NCI-H1105 treated with DMSO at 0.1 percent for 48 hours (cell line): ENCODE measurements around the gene SOX9.
A peak's percentile ranks its signal among the peaks of the same experiment; 100 is the strongest.
"Not testable (repeated sequence)": the region's sequence is repeated elsewhere in the genome, so short reads cannot be mapped to it uniquely, and the experiment has no call there.

Source experiments
- DNase-seq: peaks from one replicate; lab custom pipeline; 2025; lab: John Stamatoyannopoulos, UW

SOX9 gene

DNA sequence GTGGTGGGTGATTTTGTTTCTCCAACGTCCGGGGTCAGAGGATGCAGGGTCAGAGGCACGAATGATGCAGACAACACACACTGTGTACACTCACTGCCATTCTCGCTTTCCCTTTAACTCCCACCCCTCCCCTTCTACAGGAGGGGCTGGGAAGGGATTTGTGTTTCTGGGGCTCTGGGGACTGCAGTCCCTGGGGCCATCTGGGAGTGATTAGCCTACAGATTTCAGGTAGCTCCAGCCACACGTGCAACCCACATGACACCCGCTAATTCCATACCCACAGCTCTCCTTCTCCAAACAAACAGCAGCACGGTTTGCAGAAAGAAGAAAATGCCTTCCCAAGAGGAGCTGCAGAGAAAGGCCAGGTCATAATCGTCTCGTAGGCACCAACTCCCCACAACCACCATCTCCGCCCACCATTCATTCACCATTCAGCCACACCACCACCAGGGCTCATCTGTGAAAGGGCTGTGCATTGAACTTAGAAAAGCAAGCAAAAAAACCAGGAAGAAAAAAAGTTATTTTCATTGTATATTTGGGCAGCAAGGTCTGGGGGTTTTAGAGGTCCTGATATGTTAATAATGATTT is 9.4 kb upstream of the SOX9 start:
- no peak for DNase-seq

- not testable (repeated sequence) for DNase-seq
Measured at GRCh38 chr17:72111926-72112325, 8.9 kb upstream of the SOX9 start.

- no peak for DNase-seq
Measured at GRCh38 chr17:72113751-72114150, 7.1 kb upstream of the SOX9 start.

- DNase-seq: no peak
Measured at GRCh38 chr17:72115781-72116525, 4.9 kb upstream of the SOX9 start.

DNA sequence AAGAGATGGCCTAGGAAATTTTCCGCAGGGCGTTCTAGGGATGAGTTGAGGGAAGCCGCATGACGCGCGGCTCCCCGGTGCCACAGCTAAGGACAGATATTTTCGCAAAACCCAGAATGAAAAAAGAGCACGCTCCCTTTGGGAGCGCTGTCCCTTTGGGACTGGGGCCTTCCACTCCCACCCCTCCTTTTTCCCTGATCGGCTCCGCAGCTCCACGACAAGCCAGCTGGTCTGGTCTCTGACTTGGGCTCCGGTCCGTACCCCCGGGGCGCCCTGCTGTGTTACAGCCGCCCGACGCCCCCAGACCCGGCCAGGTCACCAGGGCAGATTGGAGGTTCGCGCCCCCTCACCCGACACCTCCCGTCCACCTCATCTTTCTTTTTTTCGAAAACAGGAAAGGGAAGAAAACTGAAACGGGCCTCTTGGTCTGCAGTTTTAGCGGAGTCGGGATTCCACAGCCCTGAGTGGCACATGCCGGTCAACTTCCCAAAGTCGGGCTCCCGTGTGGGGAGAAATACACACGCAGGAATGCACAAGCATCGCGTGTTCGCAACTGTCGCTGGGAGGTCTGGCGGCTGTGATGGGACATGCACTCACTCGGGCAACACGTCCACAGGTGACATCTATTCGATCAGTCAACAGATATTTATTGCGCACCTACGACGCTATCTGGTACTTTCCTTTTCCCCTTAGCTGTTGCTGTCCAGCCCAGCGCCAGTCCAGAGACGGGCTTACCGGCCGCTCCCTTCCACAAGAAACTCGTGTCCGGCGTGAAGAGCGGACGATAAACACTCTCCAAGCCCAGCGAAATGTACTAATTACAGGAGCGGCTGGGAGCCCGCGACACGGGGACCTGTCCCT is 3.9 kb upstream of the SOX9 start:
- no peak for DNase-seq

DNA sequence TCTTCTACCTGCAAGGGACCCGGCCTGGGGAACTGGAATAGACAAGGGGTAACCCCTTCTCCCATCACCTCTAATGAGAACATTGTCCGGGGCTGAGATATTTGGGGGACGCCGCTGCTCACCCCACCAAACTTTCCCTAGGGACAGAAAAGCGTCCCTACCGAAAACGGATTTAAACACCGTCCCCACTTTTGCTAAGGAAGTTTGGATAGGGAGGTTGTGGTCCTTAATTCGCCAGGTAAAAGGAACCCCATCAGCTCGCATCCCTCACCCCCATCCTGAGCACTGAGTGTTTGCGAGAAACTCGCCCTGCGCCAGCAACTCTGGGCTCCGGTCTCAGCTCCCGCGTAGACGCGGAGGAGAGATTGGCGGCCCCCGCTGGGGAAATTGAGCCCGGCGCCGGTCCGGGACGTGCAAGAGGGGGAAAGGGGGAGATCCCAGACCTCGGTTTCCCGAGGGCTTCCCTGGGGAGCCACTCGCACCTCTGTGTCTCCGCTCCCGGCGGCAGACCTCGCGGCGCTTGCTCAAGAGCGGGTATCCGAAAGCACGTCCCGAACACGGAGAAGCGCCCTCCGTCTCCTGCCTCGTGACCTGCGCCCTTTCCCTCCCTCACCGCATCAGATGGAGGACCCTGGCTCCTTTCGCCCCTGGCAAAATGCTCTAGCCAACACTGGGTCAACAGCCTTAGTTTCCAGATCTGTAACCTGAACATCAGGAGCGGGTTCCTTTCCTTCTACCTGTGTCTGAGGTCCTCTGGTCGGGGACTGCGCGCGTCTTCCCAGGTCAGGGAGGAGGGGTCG is 3.1 kb upstream of the SOX9 start:
- no peak for DNase-seq

DNA sequence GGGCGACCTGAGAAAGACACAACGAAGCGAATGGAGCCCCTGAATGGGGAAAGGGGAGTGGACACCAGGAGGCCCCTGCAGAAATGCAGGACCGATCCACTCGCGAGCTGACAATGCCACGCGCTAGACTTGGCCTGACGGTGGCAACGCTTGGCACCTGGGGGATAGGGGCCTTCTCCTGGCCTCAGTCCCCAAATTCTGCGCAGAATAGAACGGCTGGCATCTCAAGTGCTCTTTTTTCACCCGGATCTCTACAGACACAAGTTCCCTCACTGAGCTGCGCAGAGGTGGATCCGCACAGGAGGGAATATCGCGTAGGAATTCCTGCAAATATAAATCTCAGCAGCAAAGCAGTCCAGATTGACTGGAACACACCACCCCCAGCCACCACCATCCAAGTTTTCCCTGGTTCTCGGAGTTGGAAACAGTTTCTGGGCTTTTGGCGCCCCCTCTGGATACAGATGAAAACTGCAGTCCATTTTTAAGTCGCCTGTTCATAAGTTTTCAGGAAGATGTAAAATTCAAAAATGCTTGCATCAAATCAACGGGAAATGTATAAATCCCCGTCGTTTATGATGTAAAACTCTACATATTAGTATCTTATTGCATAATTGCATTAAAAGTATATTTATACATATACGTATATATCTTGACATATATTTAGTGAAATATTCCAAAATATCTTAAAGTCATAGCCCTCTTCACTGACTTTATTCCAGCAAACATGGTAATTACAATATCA is 2.3 kb upstream of the SOX9 start:
- DNase-seq: peak; percentile 51

DNA sequence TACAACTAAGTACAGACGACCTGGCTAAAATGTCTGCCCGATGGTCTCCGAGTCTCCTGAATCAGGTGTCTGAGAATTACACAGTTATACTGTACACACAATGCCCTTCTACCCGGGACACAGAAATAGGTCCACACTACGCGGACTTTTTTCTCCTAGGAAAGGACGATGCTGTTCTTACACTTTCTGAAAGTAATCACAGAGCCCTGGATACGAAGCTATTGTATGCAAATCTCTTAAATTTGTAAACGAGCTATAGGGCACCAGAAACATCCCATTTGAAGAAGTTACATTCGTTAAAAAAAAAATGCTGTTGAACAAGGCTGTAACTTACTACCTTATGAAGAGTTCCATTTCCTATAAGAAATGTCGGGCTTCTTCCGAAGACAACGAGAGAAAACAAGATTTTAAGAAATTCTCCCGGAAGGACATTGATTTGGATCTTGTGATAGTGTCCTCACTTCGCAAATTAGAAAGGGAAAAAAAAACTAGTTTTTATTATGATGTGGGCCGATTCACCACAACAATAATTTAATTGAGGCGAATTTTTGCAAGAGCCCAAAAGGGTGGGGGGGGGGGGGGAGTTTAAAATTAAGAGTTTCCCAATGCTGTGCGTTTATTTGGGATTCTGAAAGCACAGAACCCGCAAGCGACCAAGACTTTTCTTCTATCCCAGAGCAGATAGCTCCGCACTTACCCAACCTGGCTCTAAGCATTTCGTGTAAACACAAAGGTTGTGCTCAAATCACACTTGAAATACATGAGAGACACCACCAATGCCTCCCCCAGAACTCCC is 1.5 kb upstream of the SOX9 start:
- DNase-seq: no peak

DNA sequence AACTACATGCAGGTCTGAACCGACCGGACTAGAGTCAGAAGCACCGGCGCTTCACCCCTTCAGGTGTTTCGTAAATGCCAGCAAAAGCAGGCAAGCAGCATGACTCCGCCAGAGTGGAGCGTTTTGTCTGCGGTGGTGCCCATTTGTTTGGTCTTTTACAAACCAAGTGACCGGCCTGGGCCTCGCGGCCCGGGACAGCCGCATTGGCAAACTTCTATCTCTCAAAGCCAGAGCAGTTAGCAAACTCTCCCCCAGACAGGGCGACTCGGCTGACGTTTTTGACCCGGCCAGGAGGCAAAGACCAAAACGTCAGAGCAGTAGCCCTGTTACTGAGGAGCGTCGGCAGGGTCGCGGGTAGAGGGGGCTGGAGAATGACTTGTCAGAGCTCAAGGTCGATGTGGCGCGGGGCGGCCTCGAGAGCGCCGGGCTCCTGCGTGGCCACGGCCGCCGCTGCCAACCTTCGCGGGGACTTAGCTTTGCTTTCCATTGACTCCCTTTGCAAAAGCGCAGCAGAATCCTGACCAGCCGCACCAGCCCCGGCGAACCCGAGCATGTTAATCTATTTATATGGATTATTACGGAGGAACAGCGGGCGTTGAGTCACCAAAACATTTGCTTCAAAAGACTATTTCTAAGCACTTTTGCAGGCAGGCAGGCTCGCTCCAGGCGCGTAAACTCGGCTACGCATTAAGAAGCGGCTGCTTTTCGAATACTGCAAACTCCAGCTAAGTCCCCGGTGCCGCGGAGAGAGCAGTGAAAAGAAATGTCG is 763 bp upstream of the SOX9 start:
- peak; percentile 59 for DNase-seq

GRCh38 chr17:72121164-72122009 is 567 bp downstream of the SOX9 start:
- peak; percentile 30 for DNase-seq

DNA sequence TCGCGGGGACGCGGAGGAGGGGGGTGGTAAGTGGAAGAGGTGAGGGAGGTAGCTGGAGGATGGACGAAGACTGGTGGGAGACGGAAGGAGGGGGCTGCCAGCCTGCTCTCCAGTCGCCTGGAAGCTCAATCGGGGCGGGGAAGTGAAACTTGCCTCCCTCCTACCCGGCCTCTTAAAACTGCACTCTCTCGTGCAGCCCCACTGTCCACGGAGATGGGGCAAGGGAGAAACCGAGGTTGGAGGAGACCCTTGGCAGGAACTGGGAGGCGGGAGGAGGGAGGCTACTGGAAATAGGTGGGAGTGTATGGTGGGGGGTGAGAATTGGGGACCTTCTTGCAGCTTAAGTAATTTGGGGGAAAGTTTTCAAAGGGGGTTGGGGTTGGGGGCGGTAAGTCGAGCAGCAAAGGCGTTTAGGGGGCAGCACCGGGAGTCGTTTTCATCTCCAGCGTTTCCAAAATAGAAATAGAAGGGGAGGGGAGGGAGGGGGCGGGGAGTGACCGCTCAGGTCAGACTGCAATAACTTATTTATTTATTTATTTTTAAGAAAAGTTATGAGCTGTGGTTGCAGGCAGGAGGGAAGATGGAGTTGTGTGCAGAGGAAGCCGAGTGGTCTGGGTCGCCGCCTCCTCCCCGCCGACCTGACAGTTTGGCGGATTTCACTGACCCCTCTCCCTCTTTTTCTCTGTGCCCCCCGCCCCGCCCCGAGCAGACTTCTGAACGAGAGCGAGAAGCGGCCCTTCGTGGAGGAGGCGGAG is 1.4 kb downstream of the SOX9 start:
- DNase-seq: no peak

DNA sequence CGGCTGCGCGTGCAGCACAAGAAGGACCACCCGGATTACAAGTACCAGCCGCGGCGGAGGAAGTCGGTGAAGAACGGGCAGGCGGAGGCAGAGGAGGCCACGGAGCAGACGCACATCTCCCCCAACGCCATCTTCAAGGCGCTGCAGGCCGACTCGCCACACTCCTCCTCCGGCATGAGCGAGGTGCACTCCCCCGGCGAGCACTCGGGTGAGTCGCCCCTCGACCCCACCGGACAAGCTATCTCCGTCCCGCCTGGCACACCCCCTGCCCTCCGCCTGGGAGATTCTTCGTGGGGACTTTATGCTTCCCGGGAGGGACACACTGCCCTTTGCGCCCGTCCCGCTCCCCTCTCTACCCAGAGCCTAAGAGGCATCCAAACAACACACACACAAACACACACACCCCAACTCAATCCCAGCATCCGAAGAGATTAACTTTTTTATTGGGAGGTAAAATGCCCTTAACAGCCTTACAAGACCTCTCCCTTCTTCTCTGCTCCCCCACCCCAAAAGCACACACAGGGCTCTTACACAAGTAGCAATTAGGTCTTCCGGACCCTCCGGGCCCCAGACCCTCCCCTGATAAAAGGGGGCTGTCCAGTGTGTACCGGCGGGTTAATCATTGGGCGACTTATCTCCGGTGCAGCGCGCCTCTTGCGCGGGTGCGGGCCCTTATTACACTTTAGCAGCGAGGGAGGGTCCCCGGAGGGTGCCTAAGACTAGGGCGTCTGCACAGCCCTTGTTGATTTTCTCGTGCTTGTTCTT is 2.1 kb downstream of the SOX9 start:
- no peak for DNase-seq

DNA sequence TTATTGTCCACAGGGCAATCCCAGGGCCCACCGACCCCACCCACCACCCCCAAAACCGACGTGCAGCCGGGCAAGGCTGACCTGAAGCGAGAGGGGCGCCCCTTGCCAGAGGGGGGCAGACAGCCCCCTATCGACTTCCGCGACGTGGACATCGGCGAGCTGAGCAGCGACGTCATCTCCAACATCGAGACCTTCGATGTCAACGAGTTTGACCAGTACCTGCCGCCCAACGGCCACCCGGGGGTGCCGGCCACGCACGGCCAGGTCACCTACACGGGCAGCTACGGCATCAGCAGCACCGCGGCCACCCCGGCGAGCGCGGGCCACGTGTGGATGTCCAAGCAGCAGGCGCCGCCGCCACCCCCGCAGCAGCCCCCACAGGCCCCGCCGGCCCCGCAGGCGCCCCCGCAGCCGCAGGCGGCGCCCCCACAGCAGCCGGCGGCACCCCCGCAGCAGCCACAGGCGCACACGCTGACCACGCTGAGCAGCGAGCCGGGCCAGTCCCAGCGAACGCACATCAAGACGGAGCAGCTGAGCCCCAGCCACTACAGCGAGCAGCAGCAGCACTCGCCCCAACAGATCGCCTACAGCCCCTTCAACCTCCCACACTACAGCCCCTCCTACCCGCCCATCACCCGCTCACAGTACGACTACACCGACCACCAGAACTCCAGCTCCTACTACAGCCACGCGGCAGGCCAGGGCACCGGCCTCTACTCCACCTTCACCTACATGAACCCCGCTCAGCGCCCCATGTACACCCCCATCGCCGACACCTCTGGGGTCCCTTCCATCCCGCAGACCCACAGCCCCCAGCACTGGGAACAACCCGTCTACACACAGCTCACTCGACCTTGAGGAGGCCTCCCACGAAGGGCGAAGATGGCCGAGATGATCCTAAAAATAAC is 3.0 kb downstream of the SOX9 start:
- DNase-seq: no peak

DNA sequence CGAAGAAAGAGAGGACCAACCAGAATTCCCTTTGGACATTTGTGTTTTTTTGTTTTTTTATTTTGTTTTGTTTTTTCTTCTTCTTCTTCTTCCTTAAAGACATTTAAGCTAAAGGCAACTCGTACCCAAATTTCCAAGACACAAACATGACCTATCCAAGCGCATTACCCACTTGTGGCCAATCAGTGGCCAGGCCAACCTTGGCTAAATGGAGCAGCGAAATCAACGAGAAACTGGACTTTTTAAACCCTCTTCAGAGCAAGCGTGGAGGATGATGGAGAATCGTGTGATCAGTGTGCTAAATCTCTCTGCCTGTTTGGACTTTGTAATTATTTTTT is 3.6 kb downstream of the SOX9 start:
- DNase-seq: no peak

GRCh38 chr17:72125226-72125651 is 4.4 kb downstream of the SOX9 start:
- no peak for DNase-seq

DNA sequence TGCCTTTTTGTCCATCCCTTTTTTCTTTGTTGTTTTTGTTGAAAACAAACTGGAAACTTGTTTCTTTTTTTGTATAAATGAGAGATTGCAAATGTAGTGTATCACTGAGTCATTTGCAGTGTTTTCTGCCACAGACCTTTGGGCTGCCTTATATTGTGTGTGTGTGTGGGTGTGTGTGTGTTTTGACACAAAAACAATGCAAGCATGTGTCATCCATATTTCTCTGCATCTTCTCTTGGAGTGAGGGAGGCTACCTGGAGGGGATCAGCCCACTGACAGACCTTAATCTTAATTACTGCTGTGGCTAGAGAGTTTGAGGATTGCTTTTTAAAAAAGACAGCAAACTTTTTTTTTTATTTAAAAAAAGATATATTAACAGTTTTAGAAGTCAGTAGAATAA is 4.9 kb downstream of the SOX9 start:
- no peak for DNase-seq
